CD4-positive, CD25-positive, alpha-beta regulatory T cell (primary cell): Measurements from ENCODE around the gene GRIK5. TPM values are rescaled to one million over a fixed set of nuclear protein-coding genes. Genes with fewer than 3 reads are reported as not detected.
"Not testable (repeated sequence)": the region's sequence is repeated elsewhere in the genome, so short reads cannot be mapped to it uniquely, and the experiment has no call there.

ENCODE experiments used
- ATAC-seq, 2 donors: fragments of 150-1000 bp; cut with Tn5 transposase; one replicate each; pipeline ENCODE4 v1.10.0; 2021; ENCODE audit warnings: low read depth in 2 of 2, moderate number of reproducible peaks in 2 of 2, moderate library complexity in 1 of 2
- DNase-seq, 3 donors: peaks; one replicate each; pipeline versions ENCODE4 v3.0.0 to v3.0.0-alpha.2; 2012 to 2022; ENCODE audit warnings: mixed read lengths in 1 of 3
- H3K27ac ChIP-seq: one replicate; pipeline ENCODE4 v1.7.0; 2013; ENCODE audit warnings: mild to moderate bottlenecking, low read length; ENCODE audit not compliant: insufficient read depth, poor library complexity, severe bottlenecking
- H3K27me3 ChIP-seq: one replicate; pipeline ENCODE4 v1.7.0; 2013; ENCODE audit warnings: low read length; ENCODE audit not compliant: control insufficient read depth, insufficient read depth
- H3K36me3 ChIP-seq: one replicate; pipeline ENCODE4 v1.7.0; 2013; ENCODE audit warnings: mild to moderate bottlenecking, low read length, moderate library complexity; ENCODE audit not compliant: control insufficient read depth, insufficient read depth
- H3K4me1 ChIP-seq: 2 replicates; pipeline ENCODE4 v1.7.0; 2013; ENCODE audit warnings: mild to moderate bottlenecking, low read length; ENCODE audit not compliant: insufficient read depth, control insufficient read depth, poor library complexity, severe bottlenecking
- H3K4me3 ChIP-seq: one replicate; pipeline ENCODE4 v1.7.0; 2013; ENCODE audit warnings: low read depth, mild to moderate bottlenecking, low read length, moderate library complexity
- H3K9me3 ChIP-seq, 2 experiments: 1 replicate in 1 of 2; 2 replicates in 1 of 2; pipeline ENCODE4 v1.7.0; 2013; ENCODE audit warnings: low read length in 2 of 2, mild to moderate bottlenecking in 1 of 2, moderate library complexity in 1 of 2; ENCODE audit not compliant: control insufficient read depth in 2 of 2
- H3K27ac Mint-ChIP-seq, 3 donors: one replicate each; pipeline ENCODE4 v1.8.0; 2020 to 2022; ENCODE audit warnings: mild to moderate bottlenecking in 3 of 3, mixed read lengths in 3 of 3, moderate library complexity in 2 of 3
- H3K27me3 Mint-ChIP-seq: one replicate; pipeline ENCODE4 v1.8.0; 2022; ENCODE audit warnings: mild to moderate bottlenecking, mixed read lengths
- H3K36me3 Mint-ChIP-seq: one replicate; pipeline ENCODE4 v1.8.0; 2020; ENCODE audit warnings: mixed read lengths
- H3K4me1 Mint-ChIP-seq, 4 donors: one replicate each; pipeline ENCODE4 v1.8.0; 2020 to 2022; ENCODE audit warnings: mixed read lengths in 4 of 4, mild to moderate bottlenecking in 1 of 4
- H3K4me3 Mint-ChIP-seq, 4 donors: one replicate each; pipeline ENCODE4 v1.8.0; 2020 to 2022; ENCODE audit warnings: mild to moderate bottlenecking in 4 of 4, mixed read lengths in 4 of 4, moderate library complexity in 3 of 4
- H3K9me3 Mint-ChIP-seq, 7 donors: one replicate each; pipeline ENCODE4 v1.8.0; 2020 to 2022; ENCODE audit warnings: mixed read lengths in 7 of 7, mild to moderate bottlenecking in 3 of 7, moderate library complexity in 2 of 7
- polyA plus RNA-seq, 4 donors: library from polyadenylated mRNA; unstranded; fragments of 300-500 nt; fragmentation: Illumina TruSeq; gene quantifications; one replicate each; pipeline ENCODE4 v1.2.3, GENCODE V29; 2021
- total RNA-seq: library from RNA; stranded (reverse); gene quantifications from one replicate; pipeline ENCODE4 v1.2.3, GENCODE V29; 2022

Gene GRIK5
- total and polyA plus RNA-seq, 5 donors from 2014 or later: 0.06 to 0.52 TPM; not detected in 3

DNA sequence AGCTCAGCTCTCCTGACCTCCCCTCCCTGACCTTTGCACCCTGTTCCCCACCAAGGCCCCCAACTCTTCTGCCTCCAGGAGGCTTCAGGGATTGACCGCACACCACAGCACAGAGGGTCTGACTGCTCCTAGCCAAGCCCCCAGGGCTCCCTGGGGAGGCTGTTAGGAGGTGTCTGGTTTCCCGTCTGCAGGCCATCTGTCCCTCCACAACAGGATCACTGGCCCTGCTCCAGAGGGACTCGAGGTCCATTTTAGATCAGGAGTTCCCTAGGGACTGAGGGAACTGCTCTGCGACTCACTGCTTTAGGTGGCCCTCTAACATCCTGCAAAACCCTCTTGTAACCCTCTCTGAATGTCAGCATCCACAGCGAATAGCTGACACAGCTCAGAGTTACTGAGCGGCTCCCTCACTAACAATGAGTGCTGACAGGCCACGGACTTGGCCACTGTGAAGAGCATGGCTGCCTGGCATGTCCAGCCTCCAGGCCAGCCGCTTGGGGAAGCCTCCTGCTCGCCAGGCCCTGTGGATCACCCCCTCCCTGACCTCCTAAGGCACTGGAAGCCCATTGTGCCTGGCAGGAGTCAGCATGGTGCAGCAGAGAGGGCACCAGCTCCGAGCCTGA is 17.7 kb downstream of the GRIK5 start:
- Histone ChIP-seq H3K4me3 (no peak overlapping the region), H3K27ac (no peak overlapping the region), H3K4me1 (no peaks in the 10 kb centered on the region), H3K36me3 (no peaks in the 10 kb centered on the region), H3K27me3 (no peaks in the 10 kb centered on the region), H3K9me3 (no peaks in the 10 kb centered on the region)
- ATAC-seq: no peak
- no peaks in the 10 kb centered on the region for H3K36me3 Mint-ChIP-seq
- no peak for DNase-seq
- no peak overlapping the region for H3K4me3 Mint-ChIP-seq
- H3K27me3 Mint-ChIP-seq: no peaks in the 10 kb centered on the region
- peaks cover 0 to 1% (median 0%) of the 10 kb centered on the region in 7 donors for H3K9me3 Mint-ChIP-seq
- peaks cover 0 to 11% (median 4%) of the 10 kb centered on the region in 4 donors for H3K4me1 Mint-ChIP-seq
- no peak overlapping the region for H3K27ac Mint-ChIP-seq

DNA sequence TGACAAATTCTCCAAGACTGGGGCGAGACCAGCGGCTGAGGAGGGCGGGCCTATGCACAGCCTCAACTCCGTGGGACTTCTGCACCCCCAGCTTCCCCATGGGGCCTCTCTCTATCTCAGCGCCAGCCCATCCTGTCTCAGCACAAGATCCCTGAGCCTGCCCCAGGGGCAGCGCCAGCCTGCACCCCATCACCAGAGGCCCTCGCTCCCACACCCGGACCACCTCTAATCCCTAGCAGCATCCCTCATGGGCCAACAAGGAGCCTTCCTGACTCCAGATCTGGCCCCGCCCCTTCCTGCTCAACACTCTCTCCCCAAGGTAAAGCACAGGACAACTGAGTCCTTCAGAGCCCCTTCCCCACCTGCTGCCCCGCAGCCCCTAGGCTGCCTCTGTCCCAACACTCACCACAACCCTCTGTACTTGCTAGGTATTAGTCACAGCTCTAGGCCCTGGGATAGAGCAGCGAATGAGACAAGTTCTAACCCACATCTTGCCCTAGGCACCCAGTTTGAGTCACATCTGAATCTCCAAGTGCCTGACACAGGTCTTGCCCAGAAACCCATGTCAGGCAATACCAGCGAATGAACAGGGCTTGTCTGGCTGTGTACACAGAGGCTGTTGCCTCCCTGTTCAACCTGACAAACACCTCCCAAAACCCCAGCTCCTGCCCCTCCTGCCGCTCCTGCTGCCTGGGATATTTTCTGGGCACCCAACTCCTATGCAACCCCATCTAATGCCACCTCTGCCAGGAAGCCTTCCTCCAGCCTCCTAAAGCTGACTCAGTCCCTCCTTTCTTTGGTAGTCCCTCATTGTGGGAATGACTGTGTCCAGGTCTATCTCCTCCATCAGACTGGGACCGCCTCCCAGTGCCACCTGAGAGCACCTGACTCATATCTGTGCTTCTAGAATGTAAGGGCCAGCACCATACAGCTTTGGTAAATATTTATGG is 18.6 kb downstream of the GRIK5 start:
- no peaks in the 10 kb centered on the region for H3K36me3 ChIP-seq
- no peak overlapping the region for H3K27ac ChIP-seq
- ATAC-seq (no peak), DNase-seq (peak in 1 of 3 donors; percentile 29)
- H3K9me3 ChIP-seq: no peaks in the 10 kb centered on the region
- Mint-ChIP-seq H3K27me3 (no peaks in the 10 kb centered on the region), H3K4me3 (no peak overlapping the region), H3K36me3 (no peaks in the 10 kb centered on the region), H3K9me3 (peaks cover 0 to 1% (median 0%) of the 10 kb centered on the region in 7 donors), H3K27ac (peak overlapping the region in 2 of 3 donors; percentile 42 to 66), H3K4me1 (peaks cover 0 to 11% (median 4%) of the 10 kb centered on the region in 4 donors)
- no peaks in the 10 kb centered on the region for H3K27me3 ChIP-seq
- H3K4me3 ChIP-seq: no peak overlapping the region
- H3K4me1 ChIP-seq: no peaks in the 10 kb centered on the region

DNA sequence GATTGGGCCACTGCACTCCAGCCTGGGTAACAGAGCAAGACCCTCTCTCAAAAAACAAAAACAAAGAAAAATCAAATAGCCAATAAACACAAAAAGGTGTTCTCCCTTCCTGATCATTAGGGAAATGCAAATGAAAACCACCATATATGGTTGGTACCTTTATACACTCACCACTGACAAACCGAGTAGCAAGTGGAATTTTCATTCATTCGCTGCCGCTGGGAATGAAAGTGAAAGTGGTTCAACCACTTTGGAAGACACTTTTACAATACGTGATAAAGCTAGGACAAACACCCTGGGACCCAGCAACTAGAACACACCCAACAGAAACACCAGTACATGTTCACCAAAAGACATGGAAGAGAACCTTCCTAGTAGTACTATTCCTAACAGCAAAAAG is 21.0 kb downstream of the GRIK5 start:
- Mint-ChIP-seq H3K4me3 (peak overlapping the region in 2 of 4 donors; percentile 23 to 56), H3K4me1 (peaks cover 0 to 11% (median 4%) of the 10 kb centered on the region in 4 donors), H3K27ac (peak overlapping the region in 1 of 3 donors; percentile 73), H3K9me3 (no peaks in the 10 kb centered on the region), H3K36me3 (no peaks in the 10 kb centered on the region), H3K27me3 (peaks cover 4% of the 10 kb centered on the region)
- no peak overlapping the region for H3K27ac ChIP-seq
- H3K4me1 ChIP-seq: no peaks in the 10 kb centered on the region
- H3K27me3 ChIP-seq: no peaks in the 10 kb centered on the region
- H3K36me3 ChIP-seq: no peaks in the 10 kb centered on the region
- ATAC-seq (no peak), DNase-seq (peak in 1 of 3 donors; percentile 48)
- no peak overlapping the region for H3K4me3 ChIP-seq
- H3K9me3 ChIP-seq: no peaks in the 10 kb centered on the region

DNA sequence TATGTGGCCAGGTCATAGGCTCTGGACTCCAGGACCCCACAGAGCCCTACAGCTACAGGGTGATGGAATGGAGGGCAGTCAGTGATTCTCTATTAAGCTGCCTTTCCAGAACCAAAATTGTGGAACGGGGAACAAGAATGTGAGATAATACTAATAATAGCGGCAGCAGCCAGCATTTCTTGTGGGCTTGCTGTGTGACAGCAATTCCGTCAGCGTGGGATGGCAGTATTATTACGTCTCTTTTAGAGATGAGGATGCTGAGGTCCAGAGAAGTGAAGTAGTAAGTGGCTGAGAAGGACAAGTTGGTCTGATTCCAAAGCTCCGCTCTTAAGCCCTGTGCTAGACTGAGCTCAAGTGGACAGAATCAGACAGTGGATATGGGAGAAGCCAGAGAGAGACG is 24.4 kb downstream of the GRIK5 start:
- DNase-seq (no peak), ATAC-seq (no peak)
- Histone ChIP-seq H3K27me3 (no peaks in the 10 kb centered on the region), H3K4me1 (no peaks in the 10 kb centered on the region), H3K4me3 (no peak overlapping the region), H3K9me3 (no peaks in the 10 kb centered on the region), H3K36me3 (no peaks in the 10 kb centered on the region), H3K27ac (no peak overlapping the region)
- H3K4me1 Mint-ChIP-seq: peaks cover 0 to 8% (median 3%) of the 10 kb centered on the region in 4 donors
- H3K27me3 Mint-ChIP-seq: peaks cover 4% of the 10 kb centered on the region
- H3K36me3 Mint-ChIP-seq: no peaks in the 10 kb centered on the region
- H3K4me3 Mint-ChIP-seq: no peak overlapping the region
- no peak overlapping the region for H3K27ac Mint-ChIP-seq
- no peaks in the 10 kb centered on the region for H3K9me3 Mint-ChIP-seq

DNA sequence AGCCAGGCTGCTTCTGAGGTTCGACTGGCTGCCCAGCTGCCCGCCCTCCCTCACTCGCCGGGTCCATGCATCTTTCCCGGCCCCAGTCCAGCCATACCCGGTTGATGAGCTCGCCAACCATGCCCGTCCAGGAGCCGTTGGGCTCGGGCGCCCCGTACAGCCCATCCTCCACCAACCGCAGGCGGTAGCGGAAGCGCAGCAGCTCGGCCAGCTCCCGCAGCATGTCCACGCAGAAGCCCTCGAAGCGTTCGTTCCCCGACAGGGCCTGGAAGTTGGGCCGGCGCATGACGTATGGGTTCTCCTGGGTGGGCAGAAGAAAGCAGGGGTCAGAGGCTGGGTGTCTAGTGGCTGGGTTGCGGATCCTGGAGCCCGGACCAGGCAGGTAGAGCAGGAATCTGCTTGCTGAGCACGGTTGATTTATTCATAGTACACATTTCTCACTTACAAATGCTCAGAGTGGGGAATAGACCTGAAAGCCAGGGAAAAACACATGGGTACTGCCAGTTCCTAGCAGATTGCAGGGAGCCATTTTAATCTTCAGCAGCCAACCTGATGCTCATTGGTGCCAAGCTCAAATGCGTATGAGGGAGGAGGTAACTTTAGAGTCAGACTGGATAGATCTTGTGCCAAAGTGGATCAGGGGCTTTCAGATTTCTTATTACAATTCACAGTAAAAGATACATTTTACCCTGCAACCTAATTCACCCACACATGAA is 27.4 kb downstream of the GRIK5 start:
- H3K4me3 ChIP-seq: no peak overlapping the region
- H3K36me3 ChIP-seq: no peaks in the 10 kb centered on the region
- no peak overlapping the region for H3K4me3 Mint-ChIP-seq
- ATAC-seq (no peak), DNase-seq (no peak)
- H3K36me3 Mint-ChIP-seq: no peaks in the 10 kb centered on the region
- no peaks in the 10 kb centered on the region for H3K27me3 ChIP-seq
- no peaks in the 10 kb centered on the region for H3K4me1 Mint-ChIP-seq
- H3K27ac ChIP-seq: no peak overlapping the region
- H3K9me3 ChIP-seq: no peaks in the 10 kb centered on the region
- H3K9me3 Mint-ChIP-seq: no peaks in the 10 kb centered on the region
- H3K27me3 Mint-ChIP-seq: peaks cover 4% of the 10 kb centered on the region
- no peaks in the 10 kb centered on the region for H3K4me1 ChIP-seq
- H3K27ac Mint-ChIP-seq: no peak overlapping the region

DNA sequence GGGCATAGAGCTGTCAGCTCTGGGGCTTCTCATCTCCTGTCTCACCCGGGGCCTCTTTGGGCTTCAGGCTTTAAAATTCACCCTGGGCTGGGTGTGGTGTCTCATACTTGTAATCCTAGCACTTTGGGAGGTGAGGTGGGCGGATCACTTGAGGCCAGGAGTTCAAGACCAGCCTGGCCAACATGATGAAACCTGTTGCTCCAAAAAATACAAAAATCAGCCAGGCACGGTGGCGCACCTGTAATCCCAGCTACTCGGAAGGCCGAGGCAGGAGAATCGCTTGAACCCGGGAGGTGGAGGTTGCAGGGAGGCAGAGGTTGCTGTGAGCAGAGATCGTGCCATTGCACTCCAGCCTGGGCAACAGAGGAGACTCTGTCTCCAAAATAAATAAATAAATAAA is 29.5 kb downstream of the GRIK5 start:
- H3K36me3 ChIP-seq, H3K27ac Mint-ChIP-seq, H3K9me3 ChIP-seq, DNase-seq, H3K4me3 Mint-ChIP-seq, H3K9me3 Mint-ChIP-seq, H3K4me1 Mint-ChIP-seq, H3K4me3 ChIP-seq, H3K27me3 ChIP-seq, H3K36me3 Mint-ChIP-seq, H3K27ac ChIP-seq, H3K27me3 Mint-ChIP-seq, ATAC-seq, H3K4me1 ChIP-seq: not testable (repeated sequence)

DNA sequence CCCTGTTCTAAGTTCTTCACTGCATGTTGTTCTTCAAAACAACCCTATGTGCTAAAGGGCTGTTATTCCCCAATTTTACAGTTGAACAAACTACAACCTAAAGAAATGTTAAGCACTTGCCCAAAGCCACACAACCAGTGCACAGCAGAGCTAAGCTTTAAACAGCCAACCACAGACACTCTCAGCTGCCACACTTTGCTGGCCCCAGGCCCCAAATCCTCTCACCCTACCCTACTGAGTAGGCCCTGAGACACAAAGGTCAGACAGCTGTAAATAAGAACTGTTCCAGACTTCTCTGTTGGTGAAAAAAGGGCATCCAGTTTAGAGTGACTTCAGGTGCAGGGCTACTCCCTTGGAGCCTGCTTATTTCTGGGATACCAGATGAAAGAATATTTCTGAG is 30.0 kb downstream of the GRIK5 start:
- Histone ChIP-seq H3K27ac (no peak overlapping the region), H3K4me3 (no peak overlapping the region), H3K9me3 (no peaks in the 10 kb centered on the region), H3K4me1 (no peaks in the 10 kb centered on the region), H3K36me3 (no peaks in the 10 kb centered on the region), H3K27me3 (no peaks in the 10 kb centered on the region)
- Mint-ChIP-seq H3K9me3 (no peaks in the 10 kb centered on the region), H3K36me3 (no peaks in the 10 kb centered on the region), H3K4me3 (no peak overlapping the region), H3K27ac (no peak overlapping the region), H3K4me1 (no peaks in the 10 kb centered on the region), H3K27me3 (peaks cover 4% of the 10 kb centered on the region)
- ATAC-seq (no peak), DNase-seq (no peak)
